Thoracic aorta (tissue), 2 donors: ENCODE data around the gene GLMP. TPM values are rescaled to one million over a fixed set of nuclear protein-coding genes. Genes with fewer than 3 reads are reported as not detected.

Source experiments
- ATAC-seq: fragments of 150-250 bp; one replicate; pipeline ENCODE4 v1.8.0; 2017; ENCODE audit warnings: low read depth; ENCODE audit not compliant: insufficient number of reproducible peaks, low FRiP score
- DNase-seq: peaks from one replicate; pipeline ENCODE4 v3.0.0-alpha.2; 2020; ENCODE audit warnings: low spot score
- H3K27ac ChIP-seq, 2 donors: fragments of 200-600 bp; sonication (generic); 1 replicate in 1 of 2; 2 replicates in 1 of 2; pipeline ENCODE4 v1.5.1; 2016; ENCODE audit warnings: mild to moderate bottlenecking in 2 of 2, moderate library complexity in 2 of 2
- H3K27me3 ChIP-seq: fragments of 200-600 bp; sonication (generic); replicated peaks from 2 replicates; pipeline ENCODE4 v1.6.0; 2016; ENCODE audit warnings: mild to moderate bottlenecking; ENCODE audit not compliant: insufficient read depth
- H3K36me3 ChIP-seq: fragments of 200-600 bp; sonication (generic); one replicate; pipeline ENCODE4 v1.5.1; 2016
- H3K4me1 ChIP-seq, 2 donors: fragments of 200-600 bp; sonication (generic); 1 replicate in 1 of 2; 2 replicates in 1 of 2; pipeline versions ENCODE4 v1.5.1 to v1.6.0; 2016; ENCODE audit warnings: low read depth in 2 of 2, mild to moderate bottlenecking in 1 of 2; ENCODE audit not compliant: control insufficient read depth in 1 of 2
- H3K4me3 ChIP-seq: fragments of 200-600 bp; sonication (generic); 2 replicates; pipeline ENCODE4 v1.5.1; 2016; ENCODE audit warnings: mild to moderate bottlenecking
- H3K9me3 ChIP-seq: fragments of 200-600 bp; sonication (generic); 2 replicates; pipeline ENCODE4 v1.5.1; 2016
- CTCF ChIP-seq: fragments of 200-600 bp; sonication (generic); IDR thresholded peaks from one replicate; pipeline ENCODE4 v1.5.1; 2019; ENCODE audit warnings: antibody characterized with exemption
- total RNA-seq, 2 donors: library from RNA; depleted of rRNA; stranded (reverse); fragments of >200 nt; gene quantifications; one replicate each; pipeline versions ENCODE4 v1.1.0 to v1.2.3, GENCODE V29; 2016

Gene GLMP
- total RNA-seq, 2 donors from 2014 or later: 27.7 to 60.1 TPM

- H3K4me1 ChIP-seq: peaks cover 19 to 28% of the 10 kb centered on the region in 2 donors
- peak within 1 kb of the TSS; percentile 83 for H3K4me3 ChIP-seq
- TF ChIP-seq CTCF: no peak
- ATAC-seq: peak; percentile 96
- peak; percentile 81 for DNase-seq
- H3K9me3 ChIP-seq: no peaks in the 10 kb centered on the region
- peaks cover 7% of the 10 kb centered on the region for H3K36me3 ChIP-seq
- H3K27me3 ChIP-seq: no peaks in the 10 kb centered on the region
- H3K27ac ChIP-seq: peak within 1 kb of the TSS; percentile 58 to 70
These were observed 12.8 kb downstream of the GLMP start, which contains the start of gene SMG5 for GRCh38 chr1:156282479-156283222. Gene SMG5, minus strand, starts transcription at chr1:156282825. Its CDS starts 145 bp downstream, at chr1:156282680.

GRCh38 chr1:156281693-156282478 is 13.6 kb downstream of the GLMP start:
- H3K27me3 ChIP-seq: no peaks in the 10 kb centered on the region
- H3K27ac ChIP-seq: peak overlapping the region; percentile 58 to 70
- ATAC-seq (no peak), DNase-seq (no peak)
- H3K4me1 ChIP-seq: peaks cover 19 to 28% of the 10 kb centered on the region in 2 donors
- peak overlapping the region; percentile 83 for H3K4me3 ChIP-seq
- H3K9me3 ChIP-seq: no peaks in the 10 kb centered on the region
- TF ChIP-seq CTCF: no peak
- peaks cover 12% of the 10 kb centered on the region for H3K36me3 ChIP-seq

- ATAC-seq (no peak), DNase-seq (no peak)
- Histone ChIP-seq H3K4me3 (peak overlapping the region; percentile 83), H3K27me3 (no peaks in the 10 kb centered on the region), H3K9me3 (no peaks in the 10 kb centered on the region), H3K27ac (no peak overlapping the region), H3K4me1 (peaks cover 19 to 28% of the 10 kb centered on the region in 2 donors), H3K36me3 (peaks cover 18% of the 10 kb centered on the region)
- TF ChIP-seq CTCF: no peak
These were observed 14.2 kb downstream of the GLMP start for GRCh38 chr1:156281281-156281680.

GRCh38 chr1:156279837-156280236 is 15.6 kb downstream of the GLMP start:
- Histone ChIP-seq H3K27me3 (no peaks in the 10 kb centered on the region), H3K9me3 (no peaks in the 10 kb centered on the region), H3K4me3 (no peak overlapping the region), H3K36me3 (peaks cover 31% of the 10 kb centered on the region), H3K4me1 (peaks cover 19 to 28% of the 10 kb centered on the region in 2 donors), H3K27ac (no peak overlapping the region)
- no peak for ATAC-seq
- no peak for TF ChIP-seq CTCF
- no peak for DNase-seq

GRCh38 chr1:156276966-156277381 is 18.5 kb downstream of the GLMP start:
- Histone ChIP-seq H3K9me3 (no peaks in the 10 kb centered on the region), H3K4me1 (peaks cover 10 to 19% of the 10 kb centered on the region in 2 donors), H3K36me3 (peaks cover 59% of the 10 kb centered on the region), H3K27me3 (no peaks in the 10 kb centered on the region), H3K27ac (no peak overlapping the region), H3K4me3 (no peak overlapping the region)
- DNase-seq (no peak), ATAC-seq (no peak)
- TF ChIP-seq CTCF: no peak
